ENCODE measurements around the gene NAAA. TPM values are rescaled to one million over a fixed set of nuclear protein-coding genes. Genes with fewer than 3 reads are reported as not detected.
A peak's percentile ranks its signal among the peaks of the same experiment; 100 is the strongest.

Gene NAAA
- polyA plus RNA-seq, 3 donors: 170 to 308 (median 231) TPM

- H3K27ac ChIP-seq (ENCODE audit: low read depth in 1 of 2, low read length in 2 of 2): peak overlapping the region in 1 of 2 donors; percentile 14
- no peak for TF ChIP-seq CTCF (IDR thresholded peaks at IDR 0.05)
- H4K20me1 ChIP-seq (ENCODE audit: insufficient read depth, low read length): peaks cover 20% of the 10 kb centered on the region
- H3K4me1 ChIP-seq (ENCODE audit: control insufficient read depth in 1 of 2, insufficient read depth in 2 of 2, low read length in 2 of 2): peaks cover 0 to 4% of the 10 kb centered on the region in 2 donors
- H3K27ac Mint-ChIP-seq: no peak overlapping the region
- H3K9me3 Mint-ChIP-seq: no peaks in the 10 kb centered on the region
- no peak for DNase-seq
- H3K4me3 ChIP-seq (replicated peaks in 1 of 3; ENCODE audit: low read depth in 2 of 3, low read length in 3 of 3): no peak overlapping the region
- 86% methylated on average over 2 of the region's 3 CpGs for WGBS (ENCODE audit: insufficient coverage)
- no peaks in the 10 kb centered on the region for H3K27me3 ChIP-seq (ENCODE audit: control insufficient read depth in 2 of 2, insufficient read depth in 2 of 2, low read length in 2 of 2)
- no peaks in the 10 kb centered on the region for H3K79me2 ChIP-seq (ENCODE audit: insufficient read depth, low read length)
- no peak overlapping the region for H3K4me3 Mint-ChIP-seq
- no peak overlapping the region for H3K4me2 ChIP-seq (replicated peaks; ENCODE audit: extremely low read depth, low read length, poor library complexity, severe bottlenecking)
- no peak overlapping the region for H3K9ac ChIP-seq (ENCODE audit: insufficient read depth, low read length, poor library complexity, severe bottlenecking)
- no peaks in the 10 kb centered on the region for H3K9me3 ChIP-seq (replicated peaks in 1 of 2; ENCODE audit: control insufficient read depth in 1 of 2, insufficient read depth in 1 of 2, low read length in 2 of 2)
- no peak overlapping the region for H2AFZ ChIP-seq (ENCODE audit: insufficient read depth, low read depth, low read length, poor library complexity, severe bottlenecking)
- H3K4me1 Mint-ChIP-seq: peaks cover 12% of the 10 kb centered on the region
- intact Hi-C loops (cut with micrococcal nuclease): no loop called here
- peaks cover 90 to 99% of the 10 kb centered on the region in 2 donors for H3K36me3 ChIP-seq (replicated peaks in 1 of 2; ENCODE audit: control insufficient read depth in 1 of 2, insufficient read depth in 2 of 2, low read length in 2 of 2)
- H3K36me3 Mint-ChIP-seq: peaks cover 87 to 97% of the 10 kb centered on the region in 2 donors
- H3K27me3 Mint-ChIP-seq (ENCODE audit: low read depth in 3 of 3): no peaks in the 10 kb centered on the region
Measured at GRCh38 chr4:75919920-75920319, 20.9 kb downstream of the NAAA start.

- peak in 1 of 3 donors; percentile 14 for DNase-seq
- H3K4me1 Mint-ChIP-seq: peaks cover 6% of the 10 kb centered on the region
- Histone ChIP-seq H3K4me2 (replicated peaks; ENCODE audit: extremely low read depth, low read length, poor library complexity, severe bottlenecking) (no peak overlapping the region), H3K27ac (ENCODE audit: low read depth in 1 of 2, low read length in 2 of 2) (peak overlapping the region in 1 of 2 donors; percentile 62), H3K9me3 (replicated peaks in 1 of 2; ENCODE audit: control insufficient read depth in 1 of 2, insufficient read depth in 1 of 2, low read length in 2 of 2) (no peaks in the 10 kb centered on the region), H3K4me3 (replicated peaks in 1 of 3; ENCODE audit: low read depth in 2 of 3, low read length in 3 of 3) (no peak overlapping the region), H3K4me1 (ENCODE audit: control insufficient read depth in 1 of 2, insufficient read depth in 2 of 2, low read length in 2 of 2) (peaks cover 0 to 6% of the 10 kb centered on the region in 2 donors), H2AFZ (ENCODE audit: insufficient read depth, low read depth, low read length, poor library complexity, severe bottlenecking) (no peak overlapping the region), H4K20me1 (ENCODE audit: insufficient read depth, low read length) (peaks cover 5% of the 10 kb centered on the region), H3K27me3 (ENCODE audit: control insufficient read depth in 2 of 2, insufficient read depth in 2 of 2, low read length in 2 of 2) (no peaks in the 10 kb centered on the region), H3K79me2 (ENCODE audit: insufficient read depth, low read length) (no peaks in the 10 kb centered on the region), H3K36me3 (replicated peaks in 1 of 2; ENCODE audit: control insufficient read depth in 1 of 2, insufficient read depth in 2 of 2, low read length in 2 of 2) (peaks cover 65 to 98% of the 10 kb centered on the region in 2 donors), H3K9ac (ENCODE audit: insufficient read depth, low read length, poor library complexity, severe bottlenecking) (no peak overlapping the region)
- intact Hi-C loops (cut with micrococcal nuclease): no loop called here
- no peaks in the 10 kb centered on the region for H3K27me3 Mint-ChIP-seq (ENCODE audit: low read depth in 3 of 3)
- H3K9me3 Mint-ChIP-seq: peaks cover 0 to 6% (median 3%) of the 10 kb centered on the region in 7 donors
- H3K36me3 Mint-ChIP-seq: peaks cover 79 to 85% of the 10 kb centered on the region in 2 donors
- peak; percentile 83 for TF ChIP-seq CTCF (IDR thresholded peaks at IDR 0.05)
- WGBS (ENCODE audit: insufficient coverage): no CpG with 5 or more reads among the region's 1 CpG
- peak overlapping the region in 1 of 7 donors; percentile 42 for H3K27ac Mint-ChIP-seq
- H3K4me3 Mint-ChIP-seq: no peak overlapping the region
Measured at GRCh38 chr4:75916091-75916661, 24.6 kb downstream of the NAAA start.
